D341Med (cell line): ENCODE measurements around the gene ADGRL3.
"Not testable (repeated sequence)": the region's sequence is repeated elsewhere in the genome, so short reads cannot be mapped to it uniquely, and the experiment has no call there.

Source experiments
- DNase-seq: peaks from one replicate; pipeline ENCODE4 v3.0.0; 2012; ENCODE audit warnings: low spot score

Gene ADGRL3

GRCh38 chr4:61820136-61820535, 620.0 kb downstream of the ADGRL3 start:
- DNase-seq: no peak

DNA sequence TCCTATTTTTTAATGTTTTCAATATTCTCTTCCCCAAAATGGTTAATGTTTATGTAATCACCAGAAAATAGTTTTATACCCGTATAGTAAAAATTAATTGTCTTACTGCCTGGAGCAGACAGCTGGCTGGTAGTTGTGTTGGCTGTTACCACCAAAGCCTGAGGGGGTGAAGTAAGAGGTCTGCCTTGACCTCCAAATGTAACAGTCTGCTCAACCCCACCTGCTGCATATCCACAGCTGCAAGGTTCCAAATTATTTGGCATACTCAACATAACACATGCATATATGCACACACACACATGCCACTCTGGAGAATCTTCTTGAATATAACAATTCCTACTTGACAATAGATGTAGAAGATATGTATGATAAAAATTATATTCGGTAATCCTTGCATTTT, 624.3 kb downstream of the ADGRL3 start:
- no peak for DNase-seq

DNA sequence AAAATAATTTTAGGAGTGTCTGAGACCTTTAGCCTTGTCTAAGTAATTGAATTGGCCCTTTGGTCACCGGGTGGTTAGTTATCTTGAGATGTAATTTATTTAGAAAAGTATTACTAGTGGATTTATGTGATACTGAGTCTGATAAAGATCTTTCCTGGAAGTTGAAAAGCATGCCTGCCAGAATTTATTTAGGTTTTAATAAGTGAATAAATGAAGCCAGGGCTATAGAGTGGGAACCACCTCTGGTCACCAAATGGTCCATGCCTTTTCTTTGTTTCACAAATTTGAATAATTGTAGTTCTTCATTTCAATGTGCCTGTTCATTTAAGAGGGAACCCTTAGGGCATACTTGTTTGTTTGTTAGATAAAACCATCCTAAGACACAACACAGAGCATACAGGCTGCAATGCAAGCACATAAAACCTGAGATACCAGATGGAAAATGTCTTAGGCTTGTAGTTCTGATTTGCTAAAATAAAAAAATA, 627.8 kb downstream of the ADGRL3 start:
- DNase-seq: no peak

- no peak for DNase-seq
These were observed 628.8 kb downstream of the ADGRL3 start for GRCh38 chr4:61828960-61829359.

- no peak for DNase-seq
These were observed 631.9 kb downstream of the ADGRL3 start for GRCh38 chr4:61831987-61832386.

GRCh38 chr4:61837395-61837794, 637.3 kb downstream of the ADGRL3 start:
- no peak for DNase-seq

- no peak for DNase-seq
These were observed 637.9 kb downstream of the ADGRL3 start for GRCh38 chr4:61838072-61838471.

GRCh38 chr4:61841714-61842113, 641.6 kb downstream of the ADGRL3 start:
- no peak for DNase-seq

GRCh38 chr4:61851126-61851525, 651.0 kb downstream of the ADGRL3 start:
- no peak for DNase-seq

DNA sequence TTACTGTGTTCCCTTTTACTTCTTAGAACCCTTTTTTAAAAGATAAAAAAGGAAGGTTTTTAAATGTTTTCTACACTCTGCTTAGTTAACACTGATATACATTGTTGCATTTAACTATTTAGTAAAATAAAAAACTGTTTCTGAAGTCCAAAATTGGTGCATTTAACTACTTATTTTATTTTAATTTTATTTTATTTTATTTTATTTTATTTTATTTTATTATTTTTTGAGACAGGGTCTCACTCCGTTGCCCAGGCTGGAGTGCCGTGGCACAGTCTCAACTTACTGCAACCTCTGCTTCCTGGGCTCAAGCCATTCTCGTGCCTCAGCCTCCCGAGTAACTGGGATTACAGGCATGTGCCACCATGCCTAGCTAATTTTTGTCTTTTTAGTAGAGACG, 652.0 kb downstream of the ADGRL3 start:
- not testable (repeated sequence) for DNase-seq

DNA sequence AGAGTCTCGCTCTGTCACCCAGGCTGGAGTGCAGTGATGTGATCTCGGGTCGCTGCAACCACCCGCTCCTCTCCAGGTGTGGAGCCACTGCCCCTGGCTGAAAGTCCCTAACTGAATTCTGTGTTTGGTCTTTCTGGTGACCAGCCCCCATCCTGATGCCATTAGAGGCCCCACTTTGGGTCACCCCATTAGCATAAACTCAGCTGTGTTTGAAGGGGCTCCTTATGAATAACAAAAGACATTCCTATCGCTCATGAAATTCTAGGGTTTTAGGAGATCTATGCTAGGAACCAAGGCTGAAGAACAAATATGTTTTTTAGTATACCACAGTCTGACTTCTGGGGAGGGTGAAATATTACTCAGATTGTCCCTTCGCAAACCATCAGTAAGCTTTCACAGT, 652.9 kb downstream of the ADGRL3 start:
- no peak for DNase-seq

DNA sequence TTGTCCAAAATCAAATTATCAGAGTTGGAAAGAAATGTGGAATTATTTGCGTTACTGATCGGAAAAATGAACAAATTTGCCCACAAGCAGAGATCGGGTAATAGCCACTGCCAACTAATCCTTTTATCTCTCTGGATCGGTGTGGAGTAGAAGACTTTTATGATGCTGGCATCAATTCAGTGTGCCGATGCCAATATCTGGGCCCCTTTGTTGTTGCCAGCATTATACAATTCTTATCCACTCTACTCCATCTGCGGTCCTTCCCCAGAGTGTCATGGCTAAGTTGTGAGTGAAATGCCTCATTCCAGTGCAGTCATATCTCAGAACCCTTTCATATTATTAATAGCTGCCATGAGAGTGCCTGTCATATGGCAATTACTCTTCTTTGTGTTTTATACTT, 660.2 kb downstream of the ADGRL3 start:
- no peak for DNase-seq

- no peak for DNase-seq
These were observed 664.2 kb downstream of the ADGRL3 start for GRCh38 chr4:61864286-61864685.

GRCh38 chr4:61866378-61867030, 666.4 kb downstream of the ADGRL3 start:
- no peak for DNase-seq

DNA sequence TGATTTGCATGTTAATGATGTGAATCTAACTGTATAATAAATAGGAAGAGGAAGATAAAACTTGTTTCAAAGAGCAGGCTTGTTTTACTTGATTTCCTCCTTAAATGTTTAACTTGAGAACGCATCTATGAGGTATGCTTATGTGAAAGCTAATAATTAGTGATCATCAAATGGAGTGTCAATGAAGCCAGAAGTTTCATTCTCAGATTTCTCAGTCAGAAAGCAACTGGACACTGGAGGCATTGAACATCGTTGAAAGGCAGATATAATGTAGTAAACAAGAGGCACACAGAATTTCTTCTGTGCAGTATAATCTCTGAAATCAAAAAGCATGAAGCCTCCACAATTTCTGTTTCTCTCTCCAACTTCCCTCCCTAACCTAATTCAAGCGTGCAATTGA, 672.9 kb downstream of the ADGRL3 start:
- DNase-seq: no peak

DNA sequence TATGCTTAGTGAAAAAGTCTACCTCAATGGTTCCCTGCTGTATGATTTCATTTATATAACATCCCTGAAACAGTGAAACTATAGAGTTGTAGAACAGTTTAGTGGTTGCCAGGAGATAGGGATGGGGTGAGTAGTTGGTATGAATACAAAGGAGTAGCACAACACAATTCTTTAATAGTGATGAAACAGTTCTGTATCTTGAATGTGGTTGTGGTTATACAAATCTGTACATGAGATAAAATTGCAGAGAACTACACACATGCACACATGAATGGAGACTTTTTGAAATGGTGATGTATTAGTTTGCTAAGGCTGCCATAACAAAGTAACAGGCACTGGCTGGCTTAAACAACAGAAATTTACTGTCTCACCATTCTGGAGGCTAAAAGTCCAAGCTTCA, 677.1 kb downstream of the ADGRL3 start:
- no peak for DNase-seq

- no peak for DNase-seq
These were observed 677.8 kb downstream of the ADGRL3 start for GRCh38 chr4:61877893-61878292.

DNA sequence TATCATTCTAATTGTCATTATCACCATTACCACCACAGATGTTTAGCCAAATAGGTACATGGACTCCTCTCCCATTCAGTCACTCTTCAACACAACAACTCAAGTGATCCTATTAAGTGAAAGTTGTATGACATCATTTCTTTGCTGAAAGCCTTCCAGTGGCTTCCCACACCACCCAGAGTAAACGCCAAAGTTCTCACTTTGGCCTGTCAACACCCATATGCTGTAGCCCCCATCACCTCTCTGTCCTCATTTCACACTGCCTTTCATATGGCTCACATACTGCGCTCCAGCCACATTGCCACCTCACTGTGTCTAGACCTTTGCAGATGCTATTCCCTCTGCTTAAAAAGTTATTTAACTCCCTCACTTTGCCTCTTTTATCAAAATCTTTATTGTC, 682.3 kb downstream of the ADGRL3 start:
- DNase-seq: no peak

- no peak for DNase-seq
These were observed 686.0 kb downstream of the ADGRL3 start for GRCh38 chr4:61886131-61886530.

DNA sequence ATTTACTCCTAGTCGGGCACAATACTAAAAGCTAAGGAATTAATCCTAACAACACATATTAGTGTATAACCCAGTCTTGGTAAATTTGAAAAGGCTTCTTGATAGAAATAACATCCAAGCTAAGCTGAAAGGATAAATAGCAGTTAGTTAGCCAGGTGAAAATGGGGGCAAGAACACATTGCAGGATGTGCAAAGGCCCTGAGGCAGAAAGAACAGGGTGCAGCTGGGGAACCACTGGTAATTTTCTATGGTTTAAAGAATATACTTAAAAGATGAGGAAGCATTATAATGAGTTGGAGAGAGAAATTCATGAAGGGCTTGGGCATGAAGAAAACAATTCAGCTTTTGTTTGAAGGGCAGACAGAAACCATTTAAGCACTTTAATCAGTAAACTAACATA, 689.0 kb downstream of the ADGRL3 start:
- DNase-seq: no peak

DNA sequence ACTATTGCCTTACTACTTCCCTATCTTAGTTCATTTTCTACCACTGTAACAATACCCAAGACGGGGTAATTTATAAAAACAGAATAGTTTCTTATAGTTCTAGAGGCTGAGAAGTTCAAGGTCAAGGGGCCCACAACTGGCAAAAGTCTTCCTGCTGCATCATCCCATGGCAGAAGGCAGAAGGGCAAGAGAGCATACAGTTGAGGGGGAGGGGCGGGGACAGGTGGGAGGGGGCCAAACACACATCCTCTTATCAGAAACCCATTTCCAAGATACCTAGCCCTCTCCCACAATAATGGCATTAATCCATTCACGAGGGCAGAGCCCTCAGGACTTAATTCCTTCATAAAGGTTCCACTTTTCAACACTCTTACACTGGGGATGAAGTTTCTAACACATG, 690.2 kb downstream of the ADGRL3 start:
- DNase-seq: no peak

DNA sequence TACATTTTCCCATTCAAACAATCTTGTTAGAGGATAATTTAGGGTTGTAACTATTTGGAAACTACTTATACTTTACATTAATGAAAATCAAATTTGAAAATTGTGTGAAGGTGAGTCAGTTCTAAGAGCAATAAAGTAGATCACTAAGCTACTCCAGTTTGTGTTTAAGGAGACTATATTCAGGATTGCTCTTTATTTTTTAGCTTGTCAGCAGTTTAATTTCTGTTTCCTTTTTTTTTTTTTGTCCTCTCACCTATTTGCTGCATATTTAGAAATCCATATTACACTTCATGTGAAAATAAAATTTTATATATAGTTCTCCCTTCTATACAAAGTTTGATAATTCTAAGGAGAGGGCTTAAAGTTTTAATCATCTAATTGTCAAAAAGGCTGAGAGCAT, 691.8 kb downstream of the ADGRL3 start:
- DNase-seq: no peak

DNA sequence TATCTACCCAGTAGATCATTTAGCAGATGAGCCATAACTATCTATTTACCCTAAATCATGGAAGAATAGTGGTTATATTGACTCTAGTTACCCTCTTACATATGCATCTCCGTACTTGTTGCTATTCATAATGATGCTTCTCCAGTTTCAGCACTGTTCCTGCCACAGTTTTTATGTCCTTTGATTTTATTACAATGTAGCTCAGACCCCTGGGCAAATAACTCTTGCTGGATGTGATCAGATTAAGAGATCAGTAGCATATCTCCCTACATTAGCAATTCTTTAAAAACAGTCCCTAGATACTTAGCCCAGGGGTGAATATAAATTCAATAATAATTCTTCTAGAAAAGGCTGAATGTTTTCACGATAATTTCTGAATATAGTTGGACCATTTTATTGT, 696.5 kb downstream of the ADGRL3 start:
- DNase-seq: no peak

DNA sequence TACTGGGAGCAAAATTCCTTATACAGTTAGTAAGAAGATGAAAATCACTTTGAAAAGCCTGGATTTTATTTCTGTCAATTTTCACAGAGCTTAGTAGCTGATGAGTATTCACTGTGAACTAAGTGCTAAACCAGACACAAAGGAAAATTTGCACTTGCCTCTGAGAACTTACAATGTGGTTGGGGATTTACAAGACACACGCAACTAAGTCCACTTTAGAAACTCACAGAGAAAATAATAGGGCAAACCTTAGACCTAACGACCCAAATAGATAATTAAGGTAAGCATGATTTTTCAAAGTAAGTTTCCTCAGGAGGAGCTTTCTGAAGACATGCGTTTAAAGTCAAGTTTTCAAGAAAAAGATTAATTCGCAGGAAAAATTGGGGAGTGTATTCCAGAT, 708.9 kb downstream of the ADGRL3 start:
- DNase-seq: no peak
